ENCODE data around the gene RPS6KA2. TPM values are rescaled to one million over a fixed set of nuclear protein-coding genes. Genes with fewer than 3 reads are reported as not detected.

Gene RPS6KA2
- total RNA-seq, 1 donor from 2014 or later = 2.4 TPM

- intact Hi-C loops (cut with micrococcal nuclease) = no loop called here
Observed at GRCh38 chr6:166578536-166579236, 48.4 kb downstream of the RPS6KA2 start.

DNA sequence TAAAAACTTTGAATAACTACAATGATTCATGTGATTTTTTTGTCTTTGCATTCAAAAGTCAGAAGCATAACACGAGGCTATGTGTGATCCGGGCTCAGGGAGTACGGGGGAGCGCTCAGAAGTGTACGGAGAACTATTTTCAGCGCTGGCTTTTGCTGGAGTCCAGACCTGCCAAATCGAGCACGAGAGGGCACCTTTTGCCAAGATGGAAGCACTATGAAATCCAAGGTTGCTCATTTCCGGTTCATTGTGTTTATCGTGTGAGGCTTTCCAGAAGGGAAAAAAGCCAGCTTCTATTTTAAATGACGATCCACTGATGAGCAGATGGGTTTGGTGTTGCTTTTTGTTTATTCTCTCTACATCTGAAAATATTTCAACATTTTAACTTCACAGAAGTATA, 51.8 kb downstream of the RPS6KA2 start:
- intact Hi-C loops (cut with micrococcal nuclease) = no loop called here

DNA sequence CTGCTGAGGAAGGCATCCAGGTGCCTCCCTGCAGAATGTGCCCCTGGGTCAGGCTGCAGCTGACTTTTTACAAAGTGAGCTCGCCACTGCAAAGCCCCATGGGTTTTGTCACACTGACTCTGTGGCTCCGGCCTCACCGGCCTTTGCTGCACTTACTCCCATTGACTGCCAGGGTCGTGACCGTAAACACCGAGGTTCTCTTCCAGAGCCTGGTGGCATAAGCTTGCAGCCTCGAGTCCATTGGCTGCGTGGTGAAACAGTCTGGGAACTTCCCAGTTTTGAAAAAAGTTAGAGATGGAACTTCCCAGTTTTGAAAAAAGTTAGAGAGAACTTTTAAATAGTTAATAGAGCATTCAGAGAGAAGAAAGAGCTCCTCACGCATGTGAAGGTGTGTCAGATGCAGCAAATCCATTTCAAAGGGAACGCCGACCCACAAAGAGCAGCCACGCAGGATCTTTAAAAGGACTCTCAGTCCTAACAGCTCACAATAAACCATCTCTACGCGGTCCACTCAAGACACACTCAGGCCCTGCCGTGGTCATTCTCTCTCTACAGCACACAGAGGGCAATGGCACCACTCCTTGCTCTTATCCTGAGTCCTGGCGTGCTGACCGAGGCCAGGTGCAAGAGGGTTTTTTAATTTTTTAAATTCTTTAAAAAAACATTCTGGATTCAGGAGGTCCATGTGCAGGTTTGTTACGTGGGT, 53.4 kb downstream of the RPS6KA2 start:
- intact Hi-C loops (cut with micrococcal nuclease) = no loop called here

DNA sequence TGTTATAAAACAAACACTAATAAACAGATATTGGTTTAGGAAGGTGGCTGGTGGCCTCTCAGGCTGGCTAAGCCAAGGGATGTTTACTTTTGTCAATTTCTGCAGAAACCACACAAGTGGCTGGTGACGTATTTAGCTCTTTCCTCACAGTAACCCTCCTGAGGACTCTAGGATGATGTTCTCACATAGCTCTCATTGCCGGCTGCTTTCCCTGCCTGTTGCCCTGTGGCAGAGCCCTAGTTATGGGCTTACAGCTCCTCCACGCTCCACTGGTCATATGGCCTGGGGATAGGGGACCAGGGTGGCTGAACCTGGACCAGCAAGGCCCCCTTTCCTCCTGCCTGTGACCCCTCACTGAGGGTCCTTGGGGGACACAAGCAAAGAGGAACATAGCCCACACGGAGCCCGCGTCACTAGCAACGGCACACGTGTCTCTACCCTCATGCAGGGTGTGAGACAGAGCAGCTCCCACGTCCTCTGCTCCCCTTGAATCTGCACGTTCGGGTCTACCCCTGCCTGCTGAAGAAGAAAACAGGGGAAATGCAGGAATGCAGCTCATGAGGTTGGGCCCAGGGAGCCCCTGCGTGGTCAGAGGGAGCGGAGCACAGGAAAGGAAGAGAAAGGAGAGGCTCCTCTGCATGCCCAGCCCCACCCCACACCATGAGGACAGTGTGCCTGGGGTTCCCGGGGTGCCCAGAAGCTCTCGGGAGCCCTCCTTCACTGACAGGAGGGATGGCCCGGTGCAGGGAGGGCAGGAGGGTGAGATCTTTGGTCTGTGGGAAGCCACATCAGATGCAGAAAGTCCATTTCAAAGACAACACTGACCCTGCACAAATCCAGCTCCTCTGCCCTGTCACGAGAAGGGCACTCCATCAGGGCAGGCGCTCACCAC, 54.4 kb downstream of the RPS6KA2 start:
- intact Hi-C loops (cut with micrococcal nuclease) = no loop called here

- intact Hi-C loops (cut with micrococcal nuclease) = no loop called here
Observed at GRCh38 chr6:166570929-166571713, 55.9 kb downstream of the RPS6KA2 start.

DNA sequence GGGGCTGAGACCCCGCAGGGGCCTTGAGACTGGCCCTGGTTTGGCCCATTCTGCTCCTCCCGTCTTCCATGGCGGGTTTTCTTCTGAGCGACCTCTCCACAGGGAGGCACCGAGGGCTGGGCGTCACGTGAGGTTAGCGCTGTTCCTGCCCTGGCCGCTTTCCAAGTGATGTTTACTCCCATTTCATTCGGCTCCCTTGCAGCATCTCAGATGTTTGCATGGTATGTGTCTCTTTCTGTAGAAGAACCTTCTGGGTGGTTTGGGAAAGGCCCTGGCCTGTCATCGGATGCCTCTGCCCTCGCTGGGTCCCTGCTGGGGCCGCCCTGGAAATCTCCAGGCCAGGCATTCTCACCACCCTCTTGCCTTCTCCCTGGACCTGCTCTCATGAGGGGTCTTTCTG, 57.8 kb downstream of the RPS6KA2 start:
- intact Hi-C loops (cut with micrococcal nuclease) = no loop called here

- intact Hi-C loops (cut with micrococcal nuclease) = no loop called here
Observed at GRCh38 chr6:166567813-166568212, 59.2 kb downstream of the RPS6KA2 start.

- intact Hi-C loops (cut with micrococcal nuclease) = no loop called here
Observed at GRCh38 chr6:166567107-166567506, 59.9 kb downstream of the RPS6KA2 start.

GRCh38 chr6:166566026-166567011, 60.7 kb downstream of the RPS6KA2 start:
- intact Hi-C loops (cut with micrococcal nuclease) = no loop called here

- intact Hi-C loops (cut with micrococcal nuclease) = no loop called here
Observed at GRCh38 chr6:166565084-166565967, 61.7 kb downstream of the RPS6KA2 start.

DNA sequence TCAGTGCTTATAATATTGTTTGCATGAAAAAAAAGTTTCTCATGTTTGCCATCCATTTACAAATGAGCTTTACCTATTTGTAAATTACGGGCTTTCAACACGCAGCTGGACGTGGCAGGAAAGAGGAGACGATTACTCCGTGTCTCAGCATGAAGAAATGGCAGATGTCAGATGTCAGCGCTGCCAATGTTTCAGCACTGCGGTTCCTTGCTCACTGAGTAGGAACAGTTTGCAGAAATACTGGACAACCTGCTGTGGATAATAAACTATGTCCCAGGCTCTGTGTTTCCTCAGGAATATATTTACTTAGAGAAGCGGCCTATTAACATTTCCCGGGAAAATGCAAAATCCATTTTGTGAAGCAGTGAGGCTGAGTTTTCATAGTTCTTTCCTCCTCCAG, 63.2 kb downstream of the RPS6KA2 start:
- intact Hi-C loops (cut with micrococcal nuclease) = no loop called here

- intact Hi-C loops (cut with micrococcal nuclease) = no loop called here
Observed at GRCh38 chr6:166563200-166563599, 63.9 kb downstream of the RPS6KA2 start.

DNA sequence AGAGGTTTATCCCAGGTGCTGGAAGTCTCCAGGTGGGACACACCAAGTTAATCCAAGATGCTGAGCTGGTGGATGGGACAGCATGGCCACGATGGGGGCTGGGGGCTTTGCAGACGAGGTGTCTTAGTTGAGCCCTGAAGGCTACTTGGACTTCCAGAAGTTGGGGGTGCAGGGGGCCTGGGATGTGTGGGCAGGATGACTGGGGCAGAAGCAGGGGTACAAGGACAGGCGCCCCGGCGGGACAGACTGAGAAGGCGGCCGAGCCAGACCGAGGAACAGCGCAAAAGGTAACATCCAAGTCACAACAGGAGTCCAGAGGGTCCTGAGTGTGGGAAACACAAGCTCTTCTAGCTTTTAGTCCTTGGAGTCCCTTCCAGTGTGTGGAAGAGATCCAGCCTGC, 64.3 kb downstream of the RPS6KA2 start:
- intact Hi-C loops (cut with micrococcal nuclease) = no loop called here

- intact Hi-C loops (cut with micrococcal nuclease) = no loop called here
Observed at GRCh38 chr6:166561771-166562359, 65.2 kb downstream of the RPS6KA2 start.

DNA sequence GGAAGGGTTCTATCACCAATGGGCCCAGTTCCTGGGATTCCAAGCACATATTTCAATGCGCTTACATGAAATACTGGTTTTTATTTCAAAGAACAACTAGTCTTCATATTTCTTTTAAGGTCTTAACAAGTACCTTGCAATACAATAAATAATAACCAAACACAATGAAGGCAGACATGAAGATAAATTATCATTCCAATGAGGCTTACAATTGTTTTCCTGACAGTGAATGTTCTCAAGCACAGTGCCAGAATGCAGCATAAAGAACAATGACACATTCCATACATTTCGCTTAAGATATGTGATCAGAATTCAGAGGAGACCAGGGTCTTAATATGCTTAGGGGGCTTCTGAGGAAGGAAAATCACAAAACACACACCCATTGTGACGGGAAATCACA, 66.8 kb downstream of the RPS6KA2 start:
- intact Hi-C loops (cut with micrococcal nuclease) = no loop called here

DNA sequence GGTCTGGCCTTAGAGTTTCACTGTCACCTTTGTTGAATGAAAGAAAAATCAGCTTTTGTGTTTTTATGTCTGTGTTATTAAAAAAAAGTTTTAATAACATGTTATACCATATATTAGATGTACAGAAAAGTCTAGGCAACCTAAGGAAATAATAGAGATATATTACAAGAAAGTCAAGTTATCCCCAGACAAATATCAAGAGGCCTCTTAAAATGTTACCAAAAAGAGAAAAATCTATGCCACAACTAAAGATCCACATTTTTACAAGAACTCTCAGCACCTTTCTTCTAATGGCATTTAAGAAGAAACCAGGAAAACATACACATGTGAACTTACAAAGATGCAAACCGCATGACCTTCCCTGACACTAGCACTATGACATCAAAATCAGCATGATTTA, 67.4 kb downstream of the RPS6KA2 start:
- intact Hi-C loops (cut with micrococcal nuclease) = no loop called here

GRCh38 chr6:166559211-166559610, 67.8 kb downstream of the RPS6KA2 start:
- intact Hi-C loops (cut with micrococcal nuclease) = no loop called here

DNA sequence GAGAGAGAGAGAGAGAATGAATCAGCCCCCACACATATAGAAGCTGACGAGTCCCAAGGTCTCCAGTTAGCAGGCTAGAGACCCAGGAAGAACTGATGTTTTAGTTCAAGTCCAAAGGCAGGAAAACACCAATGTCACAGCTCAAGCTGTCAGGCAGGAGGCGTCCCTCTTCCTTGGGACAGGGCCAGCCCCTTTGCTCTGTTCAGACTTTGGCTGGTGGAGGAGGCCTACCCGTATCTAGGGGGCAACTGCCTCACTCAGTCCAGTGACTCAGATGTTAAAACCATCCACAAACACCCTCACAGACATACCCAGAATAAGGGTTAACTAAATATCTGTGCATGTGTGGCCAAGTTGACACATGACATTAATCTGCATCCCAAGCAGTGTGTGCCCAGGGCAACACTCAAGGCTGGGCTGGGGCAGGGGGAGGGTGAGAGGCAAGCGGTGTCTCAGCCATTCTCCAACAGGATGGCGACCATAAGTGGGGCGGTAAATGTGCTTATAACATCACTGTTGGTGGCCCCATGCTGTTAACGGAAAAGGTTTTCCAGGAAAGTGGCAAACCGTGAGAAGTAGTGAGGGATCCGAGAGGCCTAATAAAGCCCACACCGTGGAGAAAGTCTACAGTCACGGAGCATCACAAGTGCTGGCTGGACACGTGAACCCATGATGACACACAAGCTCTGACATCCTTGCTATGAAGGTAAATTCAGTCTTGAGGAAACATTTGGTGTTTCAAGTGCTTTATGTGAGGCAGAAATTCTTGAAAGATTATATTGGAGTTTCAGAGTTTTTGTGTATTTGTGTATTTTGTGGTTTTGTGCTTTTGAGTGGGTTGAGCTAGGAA, 68.7 kb downstream of the RPS6KA2 start:
- intact Hi-C loops (cut with micrococcal nuclease) = no loop called here

Data from T-helper 2 cell treated with Interferon-gamma antibody and Interleukin-4, amounts not matched to agents 100 ng/mL and 5 ng/mL, for 36 hours (primary cell).